HEK293 (cell line): ENCODE data around the gene ALG6.

Experiments
- GLIS1 ChIP-seq: fragments of 450-650 bp; formaldehyde crosslinking; IDR thresholded peaks from 2 replicates; pipeline ENCODE4 v1.5.1; 2016; ENCODE audit warnings: missing biosample characterization, missing genetic modification characterization
- HOXC10 ChIP-seq: sonication (generic); formaldehyde crosslinking; IDR thresholded peaks from 2 replicates; pipeline ENCODE4 v1.8.1; 2023; ENCODE audit warnings: mild to moderate bottlenecking, missing genetic modification reagents
- MZF1 ChIP-seq: fragments of 450-650 bp; formaldehyde crosslinking; IDR thresholded peaks from 2 replicates; pipeline ENCODE4 v1.5.1; 2017; ENCODE audit warnings: missing biosample characterization, missing genetic modification characterization, borderline replicate concordance
- SETDB1 ChIP-seq: IDR thresholded peaks from one replicate; pipeline ENCODE4 v1.6.1; 2017; ENCODE audit warnings: mild to moderate bottlenecking, low read length, moderate library complexity, mixed read lengths; ENCODE audit not compliant: insufficient read length
- YY1 ChIP-seq: fragments of 450-650 bp; formaldehyde crosslinking; IDR thresholded peaks from 2 replicates; pipeline ENCODE4 v1.5.1; 2018; ENCODE audit warnings: missing biosample characterization, missing genetic modification characterization
- ZBTB20 ChIP-seq: fragments of 450-650 bp; formaldehyde crosslinking; IDR thresholded peaks from 2 replicates; pipeline ENCODE4 v1.5.1; 2016; ENCODE audit warnings: missing biosample characterization, missing genetic modification characterization
- ZEB2 ChIP-seq: fragments of 450-650 bp; formaldehyde crosslinking; IDR thresholded peaks from 2 replicates; pipeline ENCODE4 v1.5.1; 2016; ENCODE audit warnings: missing biosample characterization, missing genetic modification characterization
- ZNF121 ChIP-seq: fragments of 450-650 bp; formaldehyde crosslinking; IDR thresholded peaks from 2 replicates; pipeline ENCODE4 v1.5.1; 2016; ENCODE audit warnings: missing biosample characterization, missing genetic modification characterization
- ZNF184 ChIP-seq: fragments of 450-650 bp; IDR thresholded peaks from 2 replicates; pipeline ENCODE4 v1.5.1; 2018; ENCODE audit warnings: missing biosample characterization, mild to moderate bottlenecking, missing genetic modification characterization
- ZNF354C ChIP-seq: fragments of 450-650 bp; formaldehyde crosslinking; IDR thresholded peaks from 2 replicates; pipeline ENCODE4 v1.5.1; 2016; ENCODE audit warnings: missing biosample characterization, missing genetic modification characterization, low read depth, borderline replicate concordance
- ZNF48 ChIP-seq: fragments of 450-650 bp; formaldehyde crosslinking; IDR thresholded peaks from 2 replicates; pipeline ENCODE4 v1.5.1; 2016; ENCODE audit warnings: missing biosample characterization, missing genetic modification characterization
- ZNF600 ChIP-seq: fragments of 450-650 bp; formaldehyde crosslinking; IDR thresholded peaks from 2 replicates; pipeline ENCODE4 v1.5.1; 2016; ENCODE audit warnings: missing biosample characterization, missing genetic modification characterization
- ZNF658 ChIP-seq: fragments of 450-650 bp; formaldehyde crosslinking; IDR thresholded peaks from 2 replicates; pipeline ENCODE4; 2016; ENCODE audit warnings: missing biosample characterization, missing genetic modification characterization
- ZNF701 ChIP-seq: fragments of 450-650 bp; formaldehyde crosslinking; IDR thresholded peaks from 2 replicates; pipeline ENCODE4 v1.5.1; 2016; ENCODE audit warnings: missing biosample characterization, missing genetic modification characterization
- TF ChIP-seq, protein P1 (sequence below): fragments of 450-650 bp; formaldehyde crosslinking; conservative IDR thresholded peaks from 2 replicates; pipeline ENCODE4 v1.5.1; 2016; ENCODE audit warnings: low read depth, missing biosample characterization, missing genetic modification characterization
- TF ChIP-seq, protein P2 (sequence below): fragments of 450-650 bp; formaldehyde crosslinking; IDR thresholded peaks from 2 replicates; pipeline ENCODE4 v1.5.1; 2017; ENCODE audit warnings: missing biosample characterization, missing genetic modification characterization
- TF ChIP-seq, protein P3 (sequence below): fragments of 450-650 bp; formaldehyde crosslinking; IDR thresholded peaks from 2 replicates; pipeline ENCODE4 v1.5.1; 2016; ENCODE audit warnings: missing biosample characterization, missing genetic modification characterization
- TF ChIP-seq, protein P4 (sequence below): fragments of 450-650 bp; formaldehyde crosslinking; IDR thresholded peaks from 2 replicates; pipeline ENCODE4 v1.5.1; 2016; ENCODE audit warnings: missing biosample characterization, missing genetic modification characterization
- TF ChIP-seq, protein P5 (sequence below): fragments of 450-650 bp; formaldehyde crosslinking; IDR thresholded peaks from 2 replicates; pipeline ENCODE4 v1.5.1; 2016; ENCODE audit warnings: missing biosample characterization, missing genetic modification characterization
- TF ChIP-seq, protein P6 (sequence below): fragments of 450-650 bp; formaldehyde crosslinking; IDR thresholded peaks from 2 replicates; pipeline ENCODE4 v1.5.1; 2016; ENCODE audit warnings: missing biosample characterization, missing genetic modification characterization
- TF ChIP-seq, protein P7 (sequence below): fragments of 450-650 bp; formaldehyde crosslinking; IDR thresholded peaks from 2 replicates; pipeline ENCODE4 v1.5.1; 2016; ENCODE audit warnings: missing biosample characterization, missing genetic modification characterization, borderline replicate concordance

The ALG6 gene

DNA sequence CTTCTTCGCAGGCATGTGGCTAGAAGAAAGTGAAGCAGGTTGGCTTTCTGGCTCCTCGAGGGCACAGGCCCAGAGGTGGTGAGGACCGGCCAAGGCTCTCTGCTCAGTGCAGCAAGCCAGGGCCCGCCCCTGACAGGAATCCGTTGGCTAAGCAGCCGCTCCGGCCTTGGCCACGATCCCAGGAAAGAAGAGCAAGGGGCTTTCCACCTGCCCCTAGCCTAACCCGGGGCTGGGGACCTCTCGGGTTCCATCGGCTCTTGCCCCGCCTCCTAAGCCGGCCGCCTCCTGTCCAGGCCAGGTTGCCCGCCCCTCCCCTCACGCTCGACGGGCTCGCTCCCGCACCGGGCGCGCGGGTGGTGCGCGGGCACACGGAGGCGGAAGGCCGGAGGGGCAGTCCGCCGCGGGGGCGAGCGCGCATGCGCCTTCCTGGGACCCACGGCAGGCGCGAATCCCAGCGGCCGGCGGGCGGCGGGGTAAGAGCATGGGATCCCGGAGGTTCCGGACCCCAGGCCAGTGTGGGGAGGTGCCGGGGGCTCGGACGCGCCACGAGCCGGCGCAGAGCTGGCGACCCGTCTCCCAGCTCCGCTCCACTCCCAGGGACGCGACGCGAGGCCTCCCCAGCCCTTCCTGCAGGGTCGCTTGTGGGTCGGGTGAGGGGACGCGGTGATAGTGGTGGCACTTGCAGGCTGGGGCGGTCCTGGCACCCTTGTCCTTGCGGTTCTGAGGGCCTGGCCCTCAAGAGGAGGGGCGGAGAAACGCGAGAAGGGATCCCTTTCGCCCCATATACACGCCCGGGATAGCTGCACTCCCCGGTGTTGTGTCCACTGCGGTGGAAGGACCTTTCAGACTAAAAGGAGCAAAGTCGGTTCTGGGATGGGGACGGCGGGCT is at the start of gene ALG6 (continued):
- TF ChIP-seq, protein P1, sequence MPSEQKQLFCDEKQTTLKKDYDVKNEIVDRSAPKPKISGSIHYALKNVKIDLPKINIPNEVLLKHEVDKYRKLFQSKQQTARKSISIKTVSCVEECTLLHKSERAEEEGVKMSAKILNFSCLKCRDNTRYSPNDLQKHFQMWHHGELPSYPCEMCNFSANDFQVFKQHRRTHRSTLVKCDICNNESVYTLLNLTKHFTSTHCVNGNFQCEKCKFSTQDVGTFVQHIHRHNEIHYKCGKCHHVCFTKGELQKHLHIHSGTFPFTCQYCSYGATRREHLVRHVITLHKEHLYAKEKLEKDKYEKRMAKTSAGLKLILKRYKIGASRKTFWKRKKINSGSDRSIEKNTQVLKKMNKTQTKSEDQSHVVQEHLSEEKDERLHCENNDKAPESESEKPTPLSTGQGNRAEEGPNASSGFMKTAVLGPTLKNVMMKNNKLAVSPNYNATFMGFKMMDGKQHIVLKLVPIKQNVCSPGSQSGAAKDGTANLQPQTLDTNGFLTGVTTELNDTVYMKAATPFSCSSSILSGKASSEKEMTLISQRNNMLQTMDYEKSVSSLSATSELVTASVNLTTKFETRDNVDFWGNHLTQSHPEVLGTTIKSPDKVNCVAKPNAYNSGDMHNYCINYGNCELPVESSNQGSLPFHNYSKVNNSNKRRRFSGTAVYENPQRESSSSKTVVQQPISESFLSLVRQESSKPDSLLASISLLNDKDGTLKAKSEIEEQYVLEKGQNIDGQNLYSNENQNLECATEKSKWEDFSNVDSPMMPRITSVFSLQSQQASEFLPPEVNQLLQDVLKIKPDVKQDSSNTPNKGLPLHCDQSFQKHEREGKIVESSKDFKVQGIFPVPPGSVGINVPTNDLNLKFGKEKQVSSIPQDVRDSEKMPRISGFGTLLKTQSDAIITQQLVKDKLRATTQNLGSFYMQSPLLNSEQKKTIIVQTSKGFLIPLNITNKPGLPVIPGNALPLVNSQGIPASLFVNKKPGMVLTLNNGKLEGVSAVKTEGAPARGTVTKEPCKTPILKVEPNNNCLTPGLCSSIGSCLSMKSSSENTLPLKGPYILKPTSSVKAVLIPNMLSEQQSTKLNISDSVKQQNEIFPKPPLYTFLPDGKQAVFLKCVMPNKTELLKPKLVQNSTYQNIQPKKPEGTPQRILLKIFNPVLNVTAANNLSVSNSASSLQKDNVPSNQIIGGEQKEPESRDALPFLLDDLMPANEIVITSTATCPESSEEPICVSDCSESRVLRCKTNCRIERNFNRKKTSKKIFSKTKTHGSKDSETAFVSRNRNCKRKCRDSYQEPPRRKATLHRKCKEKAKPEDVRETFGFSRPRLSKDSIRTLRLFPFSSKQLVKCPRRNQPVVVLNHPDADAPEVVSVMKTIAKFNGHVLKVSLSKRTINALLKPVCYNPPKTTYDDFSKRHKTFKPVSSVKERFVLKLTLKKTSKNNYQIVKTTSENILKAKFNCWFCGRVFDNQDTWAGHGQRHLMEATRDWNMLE: peak; percentile 25; the same call in 1 of the 2 replicates
- TF ChIP-seq, protein P2, sequence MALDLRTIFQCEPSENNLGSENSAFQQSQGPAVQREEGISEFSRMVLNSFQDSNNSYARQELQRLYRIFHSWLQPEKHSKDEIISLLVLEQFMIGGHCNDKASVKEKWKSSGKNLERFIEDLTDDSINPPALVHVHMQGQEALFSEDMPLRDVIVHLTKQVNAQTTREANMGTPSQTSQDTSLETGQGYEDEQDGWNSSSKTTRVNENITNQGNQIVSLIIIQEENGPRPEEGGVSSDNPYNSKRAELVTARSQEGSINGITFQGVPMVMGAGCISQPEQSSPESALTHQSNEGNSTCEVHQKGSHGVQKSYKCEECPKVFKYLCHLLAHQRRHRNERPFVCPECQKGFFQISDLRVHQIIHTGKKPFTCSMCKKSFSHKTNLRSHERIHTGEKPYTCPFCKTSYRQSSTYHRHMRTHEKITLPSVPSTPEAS (tag by site-specific recombination): no peak
- no peak for TF ChIP-seq SETDB1
- TF ChIP-seq, protein P3, sequence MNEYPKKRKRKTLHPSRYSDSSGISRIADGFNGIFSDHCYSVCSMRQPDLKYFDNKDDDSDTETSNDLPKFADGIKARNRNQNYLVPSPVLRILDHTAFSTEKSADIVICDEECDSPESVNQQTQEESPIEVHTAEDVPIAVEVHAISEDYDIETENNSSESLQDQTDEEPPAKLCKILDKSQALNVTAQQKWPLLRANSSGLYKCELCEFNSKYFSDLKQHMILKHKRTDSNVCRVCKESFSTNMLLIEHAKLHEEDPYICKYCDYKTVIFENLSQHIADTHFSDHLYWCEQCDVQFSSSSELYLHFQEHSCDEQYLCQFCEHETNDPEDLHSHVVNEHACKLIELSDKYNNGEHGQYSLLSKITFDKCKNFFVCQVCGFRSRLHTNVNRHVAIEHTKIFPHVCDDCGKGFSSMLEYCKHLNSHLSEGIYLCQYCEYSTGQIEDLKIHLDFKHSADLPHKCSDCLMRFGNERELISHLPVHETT: no peak
- TF ChIP-seq ZNF701 (tag by site-specific recombination): no peak
- TF ChIP-seq ZNF354C (tag by site-specific recombination): no peak
- no peak for TF ChIP-seq ZNF48 (tag by site-specific recombination)
- TF ChIP-seq, protein P4, sequence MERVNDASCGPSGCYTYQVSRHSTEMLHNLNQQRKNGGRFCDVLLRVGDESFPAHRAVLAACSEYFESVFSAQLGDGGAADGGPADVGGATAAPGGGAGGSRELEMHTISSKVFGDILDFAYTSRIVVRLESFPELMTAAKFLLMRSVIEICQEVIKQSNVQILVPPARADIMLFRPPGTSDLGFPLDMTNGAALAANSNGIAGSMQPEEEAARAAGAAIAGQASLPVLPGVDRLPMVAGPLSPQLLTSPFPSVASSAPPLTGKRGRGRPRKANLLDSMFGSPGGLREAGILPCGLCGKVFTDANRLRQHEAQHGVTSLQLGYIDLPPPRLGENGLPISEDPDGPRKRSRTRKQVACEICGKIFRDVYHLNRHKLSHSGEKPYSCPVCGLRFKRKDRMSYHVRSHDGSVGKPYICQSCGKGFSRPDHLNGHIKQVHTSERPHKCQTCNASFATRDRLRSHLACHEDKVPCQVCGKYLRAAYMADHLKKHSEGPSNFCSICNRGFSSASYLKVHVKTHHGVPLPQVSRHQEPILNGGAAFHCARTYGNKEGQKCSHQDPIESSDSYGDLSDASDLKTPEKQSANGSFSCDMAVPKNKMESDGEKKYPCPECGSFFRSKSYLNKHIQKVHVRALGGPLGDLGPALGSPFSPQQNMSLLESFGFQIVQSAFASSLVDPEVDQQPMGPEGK: peak; percentile 86
- TF ChIP-seq, protein P5, sequence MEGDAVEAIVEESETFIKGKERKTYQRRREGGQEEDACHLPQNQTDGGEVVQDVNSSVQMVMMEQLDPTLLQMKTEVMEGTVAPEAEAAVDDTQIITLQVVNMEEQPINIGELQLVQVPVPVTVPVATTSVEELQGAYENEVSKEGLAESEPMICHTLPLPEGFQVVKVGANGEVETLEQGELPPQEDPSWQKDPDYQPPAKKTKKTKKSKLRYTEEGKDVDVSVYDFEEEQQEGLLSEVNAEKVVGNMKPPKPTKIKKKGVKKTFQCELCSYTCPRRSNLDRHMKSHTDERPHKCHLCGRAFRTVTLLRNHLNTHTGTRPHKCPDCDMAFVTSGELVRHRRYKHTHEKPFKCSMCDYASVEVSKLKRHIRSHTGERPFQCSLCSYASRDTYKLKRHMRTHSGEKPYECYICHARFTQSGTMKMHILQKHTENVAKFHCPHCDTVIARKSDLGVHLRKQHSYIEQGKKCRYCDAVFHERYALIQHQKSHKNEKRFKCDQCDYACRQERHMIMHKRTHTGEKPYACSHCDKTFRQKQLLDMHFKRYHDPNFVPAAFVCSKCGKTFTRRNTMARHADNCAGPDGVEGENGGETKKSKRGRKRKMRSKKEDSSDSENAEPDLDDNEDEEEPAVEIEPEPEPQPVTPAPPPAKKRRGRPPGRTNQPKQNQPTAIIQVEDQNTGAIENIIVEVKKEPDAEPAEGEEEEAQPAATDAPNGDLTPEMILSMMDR (tag by site-specific recombination): peak; percentile 98
- TF ChIP-seq YY1 (tag by site-specific recombination): no peak
- TF ChIP-seq ZEB2 (tag by site-specific recombination): peak; percentile 64; the same call in 1 of the 2 replicates
- no peak for TF ChIP-seq ZNF184 (tag by site-specific recombination)
- TF ChIP-seq ZNF600 (tag by site-specific recombination): peak; percentile 99
- TF ChIP-seq, protein P6, sequence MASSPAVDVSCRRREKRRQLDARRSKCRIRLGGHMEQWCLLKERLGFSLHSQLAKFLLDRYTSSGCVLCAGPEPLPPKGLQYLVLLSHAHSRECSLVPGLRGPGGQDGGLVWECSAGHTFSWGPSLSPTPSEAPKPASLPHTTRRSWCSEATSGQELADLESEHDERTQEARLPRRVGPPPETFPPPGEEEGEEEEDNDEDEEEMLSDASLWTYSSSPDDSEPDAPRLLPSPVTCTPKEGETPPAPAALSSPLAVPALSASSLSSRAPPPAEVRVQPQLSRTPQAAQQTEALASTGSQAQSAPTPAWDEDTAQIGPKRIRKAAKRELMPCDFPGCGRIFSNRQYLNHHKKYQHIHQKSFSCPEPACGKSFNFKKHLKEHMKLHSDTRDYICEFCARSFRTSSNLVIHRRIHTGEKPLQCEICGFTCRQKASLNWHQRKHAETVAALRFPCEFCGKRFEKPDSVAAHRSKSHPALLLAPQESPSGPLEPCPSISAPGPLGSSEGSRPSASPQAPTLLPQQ (tag by site-specific recombination): peak; percentile 86
- no peak for TF ChIP-seq HOXC10
- peak; percentile 49; the same call in 1 of the 2 replicates for TF ChIP-seq GLIS1
- peak; percentile 40; the same call in 1 of the 2 replicates for TF ChIP-seq MZF1 (tag by site-specific recombination)
- peak; percentile 61; the same call in 1 of the 2 replicates for TF ChIP-seq ZBTB20 (tag by site-specific recombination)
- TF ChIP-seq, protein P7, sequence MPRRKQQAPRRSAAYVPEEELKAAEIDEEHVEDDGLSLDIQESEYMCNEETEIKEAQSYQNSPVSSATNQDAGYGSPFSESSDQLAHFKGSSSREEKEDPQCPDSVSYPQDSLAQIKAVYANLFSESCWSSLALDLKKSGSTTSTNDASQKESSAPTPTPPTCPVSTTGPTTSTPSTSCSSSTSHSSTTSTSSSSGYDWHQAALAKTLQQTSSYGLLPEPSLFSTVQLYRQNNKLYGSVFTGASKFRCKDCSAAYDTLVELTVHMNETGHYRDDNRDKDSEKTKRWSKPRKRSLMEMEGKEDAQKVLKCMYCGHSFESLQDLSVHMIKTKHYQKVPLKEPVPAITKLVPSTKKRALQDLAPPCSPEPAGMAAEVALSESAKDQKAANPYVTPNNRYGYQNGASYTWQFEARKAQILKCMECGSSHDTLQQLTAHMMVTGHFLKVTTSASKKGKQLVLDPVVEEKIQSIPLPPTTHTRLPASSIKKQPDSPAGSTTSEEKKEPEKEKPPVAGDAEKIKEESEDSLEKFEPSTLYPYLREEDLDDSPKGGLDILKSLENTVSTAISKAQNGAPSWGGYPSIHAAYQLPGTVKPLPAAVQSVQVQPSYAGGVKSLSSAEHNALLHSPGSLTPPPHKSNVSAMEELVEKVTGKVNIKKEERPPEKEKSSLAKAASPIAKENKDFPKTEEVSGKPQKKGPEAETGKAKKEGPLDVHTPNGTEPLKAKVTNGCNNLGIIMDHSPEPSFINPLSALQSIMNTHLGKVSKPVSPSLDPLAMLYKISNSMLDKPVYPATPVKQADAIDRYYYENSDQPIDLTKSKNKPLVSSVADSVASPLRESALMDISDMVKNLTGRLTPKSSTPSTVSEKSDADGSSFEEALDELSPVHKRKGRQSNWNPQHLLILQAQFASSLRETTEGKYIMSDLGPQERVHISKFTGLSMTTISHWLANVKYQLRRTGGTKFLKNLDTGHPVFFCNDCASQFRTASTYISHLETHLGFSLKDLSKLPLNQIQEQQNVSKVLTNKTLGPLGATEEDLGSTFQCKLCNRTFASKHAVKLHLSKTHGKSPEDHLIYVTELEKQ (tag by site-specific recombination): no peak
- TF ChIP-seq ZNF121 (tag by site-specific recombination): no peak
- no peak for TF ChIP-seq ZNF658
